Activated CD8-positive, alpha-beta T cell treated with anti-CD3 and anti-CD28 coated beads for 36 hours (primary cell): Measurements from ENCODE around the gene ORM1. TPM values are rescaled to one million over a fixed set of nuclear protein-coding genes. Genes with fewer than 3 reads are reported as not detected.
A peak's percentile ranks its signal among the peaks of the same experiment; 100 is the strongest.

Source experiments
- ATAC-seq: fragments of 200-7000 bp; cut with Tn5 transposase; one replicate; pipeline ENCODE4 v1.10.0; 2021; ENCODE audit warnings: mild to moderate bottlenecking, moderate library complexity
- CTCF ChIA-PET: fragments of 350-600 bp; sonication (Branson Sonifier 250); formaldehyde crosslinking; loops from one replicate; lab custom pipeline; 2021; ENCODE audit warnings: antibody characterized with exemption; lab: Charles Lee
- POLR2A ChIA-PET: fragments of 350-600 bp; sonication (Branson Sonifier 250); formaldehyde crosslinking; loops from one replicate; lab custom pipeline; 2021; ENCODE audit warnings: antibody characterized with exemption; lab: Charles Lee
- DNase-seq: peaks from one replicate; pipeline ENCODE4 v3.0.0-alpha.2; 2020
- H3K27ac Mint-ChIP-seq: one replicate; pipeline ENCODE4 v1.8.0; 2021; ENCODE audit warnings: mild to moderate bottlenecking, mixed read lengths
- H3K27me3 Mint-ChIP-seq: one replicate; pipeline ENCODE4 v1.8.0; 2021; ENCODE audit warnings: mixed read lengths
- H3K36me3 Mint-ChIP-seq: one replicate; pipeline ENCODE4 v1.8.0; 2021; ENCODE audit warnings: low read depth, mixed read lengths
- H3K4me1 Mint-ChIP-seq: one replicate; pipeline ENCODE4 v1.8.0; 2021; ENCODE audit warnings: low read depth, mixed read lengths
- H3K4me3 Mint-ChIP-seq: one replicate; pipeline ENCODE4 v1.8.0; 2021; ENCODE audit warnings: mild to moderate bottlenecking, moderate library complexity, mixed read lengths
- H3K9me3 Mint-ChIP-seq: one replicate; pipeline ENCODE4 v1.8.0; 2021; ENCODE audit warnings: mixed read lengths
- intact Hi-C: fragments of 100-400 bp; cut with micrococcal nuclease; formaldehyde crosslinking; loops from one replicate; pipeline ENCODE4 v1.10.0; 2022
- total RNA-seq, 2 experiments: library from RNA; stranded (reverse); gene quantifications; one replicate each; pipeline ENCODE4 v1.2.3, GENCODE V29; 2021
- TF ChIP-seq, protein P1 (sequence below): fragments of 200-600 bp; IDR thresholded peaks from one replicate; pipeline ENCODE4 v1.8.0; 2022; ENCODE audit warnings: antibody characterized with exemption, mild to moderate bottlenecking

The ORM1 gene
- total RNA-seq, 2 experiments from 2014 or later, result not detected

DNA sequence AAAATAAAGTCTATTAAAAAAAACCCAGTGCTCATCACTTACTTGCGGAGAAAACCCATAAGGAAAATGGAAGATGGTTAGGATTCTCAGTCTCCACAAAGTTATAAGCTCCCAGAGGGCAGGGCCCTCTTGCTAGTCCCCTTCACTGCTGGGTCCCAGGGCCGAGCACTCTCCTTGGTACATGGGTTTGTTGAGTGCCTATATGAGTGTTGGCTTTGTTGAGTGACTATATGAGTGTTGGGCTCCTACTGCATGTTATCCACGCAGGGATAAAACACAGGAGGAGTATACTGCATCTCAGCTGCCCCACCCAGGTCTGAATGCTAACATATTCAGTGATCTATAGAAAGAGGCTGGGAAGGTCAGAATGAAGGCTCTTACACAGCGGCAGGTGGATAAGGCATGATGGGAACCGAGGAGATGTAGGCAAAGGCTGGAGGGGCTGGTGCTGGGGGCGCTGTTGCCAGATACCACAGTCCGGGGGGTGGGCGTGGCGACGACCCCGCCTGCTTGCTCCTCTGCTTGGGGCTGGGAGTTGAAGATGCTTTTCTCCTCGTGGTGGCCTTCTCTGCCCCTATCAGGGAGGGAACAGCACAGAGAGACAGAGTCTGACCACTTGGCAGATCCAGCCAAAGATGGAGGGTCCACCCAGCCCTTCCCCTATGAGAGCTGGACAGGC lies 18.4 kb downstream of the ORM1 start:
- TF ChIP-seq, protein P1, sequence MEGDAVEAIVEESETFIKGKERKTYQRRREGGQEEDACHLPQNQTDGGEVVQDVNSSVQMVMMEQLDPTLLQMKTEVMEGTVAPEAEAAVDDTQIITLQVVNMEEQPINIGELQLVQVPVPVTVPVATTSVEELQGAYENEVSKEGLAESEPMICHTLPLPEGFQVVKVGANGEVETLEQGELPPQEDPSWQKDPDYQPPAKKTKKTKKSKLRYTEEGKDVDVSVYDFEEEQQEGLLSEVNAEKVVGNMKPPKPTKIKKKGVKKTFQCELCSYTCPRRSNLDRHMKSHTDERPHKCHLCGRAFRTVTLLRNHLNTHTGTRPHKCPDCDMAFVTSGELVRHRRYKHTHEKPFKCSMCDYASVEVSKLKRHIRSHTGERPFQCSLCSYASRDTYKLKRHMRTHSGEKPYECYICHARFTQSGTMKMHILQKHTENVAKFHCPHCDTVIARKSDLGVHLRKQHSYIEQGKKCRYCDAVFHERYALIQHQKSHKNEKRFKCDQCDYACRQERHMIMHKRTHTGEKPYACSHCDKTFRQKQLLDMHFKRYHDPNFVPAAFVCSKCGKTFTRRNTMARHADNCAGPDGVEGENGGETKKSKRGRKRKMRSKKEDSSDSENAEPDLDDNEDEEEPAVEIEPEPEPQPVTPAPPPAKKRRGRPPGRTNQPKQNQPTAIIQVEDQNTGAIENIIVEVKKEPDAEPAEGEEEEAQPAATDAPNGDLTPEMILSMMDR, result no peak
- CTCF ChIA-PET, result interaction anchor here (1.4 to 9.9 kb wide), 3 partner anchors 46 to 65 kb away, joined by 3 to 98 read pairs (median 8); partner anchors contain the start of gene AKNA
- no peaks in the 10 kb centered on the region for H3K9me3 Mint-ChIP-seq
- no peaks in the 10 kb centered on the region for H3K27me3 Mint-ChIP-seq
- peaks cover 88% of the 10 kb centered on the region for H3K36me3 Mint-ChIP-seq
- ATAC-seq (no peak), DNase-seq (no peak)
- intact Hi-C loops, result no loop called here
- H3K4me3 Mint-ChIP-seq, result no peak overlapping the region
- H3K4me1 Mint-ChIP-seq, result peaks cover 36% of the 10 kb centered on the region
- POLR2A ChIA-PET, result interaction anchor here (1.1 to 18.4 kb wide), 4 partner anchors 8 to 56 kb away, joined by 3 to 277 read pairs (median 5); partner anchors contain the start of gene AKNA
- H3K27ac Mint-ChIP-seq, result peak overlapping the region; percentile 58

DNA sequence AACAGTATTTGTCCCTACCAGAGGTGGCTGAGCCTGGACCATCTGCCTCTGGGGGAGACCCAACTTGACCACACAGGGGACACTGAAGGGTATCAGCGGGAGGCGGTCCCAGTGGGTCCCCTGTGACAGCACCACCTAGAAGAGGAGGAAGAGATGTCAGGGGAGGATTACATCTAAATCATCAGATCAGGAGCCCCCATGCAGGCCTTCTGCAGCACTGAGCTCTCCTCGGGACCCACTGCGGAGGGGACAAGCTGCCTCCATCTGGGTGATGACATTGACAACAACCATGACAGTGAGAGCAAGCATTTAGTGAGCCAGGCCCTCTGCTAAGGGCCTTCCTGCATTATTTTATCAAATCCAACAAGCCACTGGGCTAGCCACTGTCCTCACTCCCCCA lies 19.1 kb downstream of the ORM1 start:
- no peak for ATAC-seq
- Mint-ChIP-seq H3K4me3 (no peak overlapping the region), H3K36me3 (peaks cover 88% of the 10 kb centered on the region), H3K4me1 (peaks cover 43% of the 10 kb centered on the region), H3K9me3 (no peaks in the 10 kb centered on the region), H3K27me3 (no peaks in the 10 kb centered on the region), H3K27ac (peak overlapping the region; percentile 58)
- ChIA-PET POLR2A (interaction anchor here (0.9 to 18.4 kb wide), 3 partner anchors 23 to 53 kb away, joined by 4 to 277 read pairs (median 4); partner anchors contain the start of gene AKNA), CTCF (interaction anchor here (1.4 to 9.9 kb wide), 3 partner anchors 45 to 64 kb away, joined by 3 to 98 read pairs (median 8); partner anchors contain the start of gene AKNA)
- intact Hi-C loops, result no loop called here
- TF ChIP-seq, protein P1, result no peak
- no peak for DNase-seq

DNA sequence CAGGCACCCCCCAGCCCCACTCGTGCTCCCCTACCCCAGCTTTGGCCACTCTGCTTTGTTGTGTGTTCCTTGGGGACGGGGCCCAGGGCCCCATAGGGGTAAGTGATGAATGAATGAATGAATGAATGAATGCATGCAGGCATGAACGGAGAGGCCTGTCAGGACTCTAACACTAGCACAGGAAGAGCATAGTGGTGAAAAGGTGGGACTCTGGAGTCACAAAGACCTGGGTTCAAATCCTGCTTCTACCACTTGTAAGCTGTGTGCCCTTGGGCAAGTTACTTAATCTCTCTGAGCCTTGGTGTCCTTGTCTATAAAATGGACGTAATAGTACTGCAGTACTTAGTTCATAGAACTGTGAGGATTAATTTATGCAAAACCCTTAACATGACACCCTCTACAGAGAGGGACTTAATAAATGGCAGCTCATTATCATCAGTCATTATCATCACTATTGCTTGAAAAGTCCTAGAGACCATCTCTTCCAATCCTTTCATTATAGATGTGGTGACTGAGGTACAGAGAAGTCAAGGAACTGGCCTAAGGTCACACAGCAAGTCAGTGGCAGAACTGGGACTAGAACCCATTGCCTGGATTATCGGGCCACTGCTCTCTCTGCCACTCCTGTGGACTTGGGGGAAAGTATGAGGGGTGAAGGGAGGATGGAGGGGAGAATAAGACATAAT lies 20.0 kb downstream of the ORM1 start:
- Mint-ChIP-seq H3K27me3 (no peaks in the 10 kb centered on the region), H3K4me3 (no peak overlapping the region), H3K27ac (peak overlapping the region; percentile 84), H3K4me1 (peaks cover 44% of the 10 kb centered on the region), H3K36me3 (peaks cover 87% of the 10 kb centered on the region), H3K9me3 (no peaks in the 10 kb centered on the region)
- TF ChIP-seq, protein P1, result no peak
- DNase-seq (no peak), ATAC-seq (no peak)
- POLR2A ChIA-PET, result interaction anchor here (18.4 kb wide), 1 partner anchor 42 kb away, joined by 277 read pairs; the partner anchor contains the start of gene AKNA
- intact Hi-C loops, result no loop called here
- CTCF ChIA-PET, result interaction anchor here (1.4 to 9.9 kb wide), 3 partner anchors 45 to 63 kb away, joined by 3 to 98 read pairs (median 8); partner anchors contain the start of gene AKNA

DNA sequence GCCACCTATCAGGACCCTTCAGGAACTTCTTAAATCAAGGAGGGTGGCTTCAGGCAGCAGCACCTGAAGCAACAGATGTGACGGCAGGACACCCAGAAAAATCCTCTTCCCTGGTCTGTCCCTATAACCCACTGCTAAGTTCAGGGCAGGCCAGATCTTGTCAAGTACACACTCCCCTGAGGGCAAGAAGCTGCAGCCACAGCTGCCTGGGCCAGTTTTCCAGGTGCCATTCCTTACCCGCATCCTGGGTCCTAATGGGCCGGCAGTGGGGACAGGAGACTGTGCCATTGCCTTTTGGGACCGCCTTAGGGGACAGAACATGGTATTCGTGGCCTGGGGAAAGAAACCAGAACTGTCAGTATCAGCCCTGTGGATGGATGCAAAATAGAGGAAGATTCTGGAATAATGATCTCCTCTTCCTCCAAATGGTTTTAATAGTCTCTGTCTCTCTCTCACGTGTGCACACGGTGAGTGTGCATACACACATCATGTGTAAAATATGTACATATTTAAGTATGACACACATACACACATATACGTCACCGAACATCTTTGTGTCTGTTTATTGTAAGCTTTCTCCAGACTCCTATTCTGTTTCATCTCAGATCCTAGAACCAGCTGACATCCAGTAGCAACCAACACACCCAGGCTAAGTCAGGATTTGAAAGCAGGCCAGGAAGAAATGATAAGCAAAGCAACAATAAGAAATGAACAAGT lies 20.7 kb downstream of the ORM1 start:
- ChIA-PET POLR2A (interaction anchor here (1.6 to 18.4 kb wide), 2 partner anchors 18 to 41 kb away, joined by 6 to 277 read pairs; partner anchors contain the start of gene AKNA), CTCF (interaction anchor here (9.9 kb wide), 1 partner anchor 44 kb away, joined by 98 read pairs; the partner anchor contains the start of gene AKNA)
- TF ChIP-seq, protein P1, result no peak
- Mint-ChIP-seq H3K4me3 (no peak overlapping the region), H3K36me3 (peaks cover 89% of the 10 kb centered on the region), H3K27ac (peak overlapping the region; percentile 84), H3K27me3 (no peaks in the 10 kb centered on the region), H3K4me1 (peaks cover 49% of the 10 kb centered on the region), H3K9me3 (no peaks in the 10 kb centered on the region)
- no peak for ATAC-seq
- intact Hi-C loops, result no loop called here
- DNase-seq, result no peak
